Gastroesophageal sphincter (tissue), 4 donors: ENCODE results near the gene NOTUM. TPM values are rescaled to one million over a fixed set of nuclear protein-coding genes. Genes with fewer than 3 reads are reported as not detected.

Source experiments
- ATAC-seq: fragments of 150-250 bp; one replicate; pipeline ENCODE4 v1.9.1; 2016; ENCODE audit warnings: mild to moderate bottlenecking, moderate library complexity
- H3K27ac ChIP-seq, 4 donors: fragments of 200-600 bp; sonication (generic) in 3 of 4; 1 replicate in 3 of 4; 2 replicates in 1 of 4; pipeline ENCODE4 v1.5.1; 2016 to 2019
- H3K27me3 ChIP-seq: fragments of 200-600 bp; sonication (generic); one replicate; pipeline ENCODE4 v1.5.1; 2019
- H3K36me3 ChIP-seq, 2 donors: fragments of 200-600 bp; sonication (generic); one replicate each; pipeline ENCODE4 v1.5.1; 2019; ENCODE audit warnings: control low read depth in 1 of 2
- H3K4me1 ChIP-seq, 3 donors: fragments of 200-600 bp; sonication (generic); 1 replicate in 2 of 3; 2 replicates in 1 of 3; pipeline ENCODE4 v1.5.1; 2016 to 2019; ENCODE audit warnings: control low read depth in 2 of 3
- H3K4me3 ChIP-seq, 2 donors: fragments of 200-600 bp; sonication (generic); one replicate each; pipeline ENCODE4 v1.5.1; 2019; ENCODE audit warnings: mild to moderate bottlenecking in 1 of 2, moderate library complexity in 1 of 2
- H3K9me3 ChIP-seq, 3 donors: fragments of 200-600 bp; sonication (generic); one replicate each; pipeline ENCODE4 v1.5.1; 2017 to 2019; ENCODE audit warnings: control low read depth in 2 of 3
- CTCF ChIP-seq, 4 experiments: fragments of 200-600 bp in 2 of 4; fragments of 450-650 bp in 2 of 4; sonication (generic) in 1 of 4; IDR thresholded peaks; one replicate each; pipeline ENCODE4 v1.5.1; 2017 to 2019; ENCODE audit warnings: antibody characterized with exemption in 4 of 4, mild to moderate bottlenecking in 2 of 4, moderate library complexity in 2 of 4
- EP300 ChIP-seq: sonication (generic); formaldehyde crosslinking; IDR thresholded peaks from one replicate; pipeline ENCODE4 v1.6.1; 2017; ENCODE audit warnings: antibody characterized with exemption, mild to moderate bottlenecking
- POLR2A ChIP-seq, 2 donors: fragments of 450-650 bp; IDR thresholded peaks; one replicate each; pipeline ENCODE4 v1.6.1; 2017; ENCODE audit warnings: antibody characterized with exemption in 2 of 2, mild to moderate bottlenecking in 2 of 2, moderate library complexity in 1 of 2
- POLR2AphosphoS5 ChIP-seq: sonication (generic); formaldehyde crosslinking; IDR thresholded peaks from one replicate; pipeline ENCODE4 v1.6.1; 2017; ENCODE audit warnings: antibody characterized with exemption
- WGBS, 2 donors: methylation state at CpG; one replicate each; pipeline ENCODE4 v1.1.5; 2018; ENCODE audit warnings: low coverage in 1 of 2; 5-methylcytosine and 5-hydroxymethylcytosine counted together
- total RNA-seq, 4 donors: library from RNA; depleted of rRNA; stranded (reverse); fragments of >200 nt; gene quantifications; one replicate each; pipeline ENCODE4 v1.1.0, GENCODE V29; 2016

Gene NOTUM
- total RNA-seq, 4 donors from 2014 or later = 0.22 TPM; not detected in 3

GRCh38 chr17:81922566-81923301 lies 38.3 kb downstream of the NOTUM start:
- WGBS, 2 donors = 90 to 94% methylated on average over 9 to 12 of the region's 58 CpGs
- peaks cover 0 to 83% (median 45%) of the 10 kb centered on the region in 3 donors for H3K4me1 ChIP-seq

GRCh38 chr17:81921996-81922565 lies 38.9 kb downstream of the NOTUM start:
- no peak for ATAC-seq
- peak overlapping the region in 1 of 2 donors; percentile 42 for H3K4me3 ChIP-seq

More at GRCh38 chr17:81922566-81923301, 38.3 kb downstream of the NOTUM start:
- ATAC-seq = no peak
- Histone ChIP-seq H3K27ac (peak overlapping the region in 3 of 4 donors; percentile 71 to 99 (median 98)), H3K36me3 (peaks cover 0 to 38% of the 10 kb centered on the region in 2 donors), H3K27me3 (no peaks in the 10 kb centered on the region), H3K9me3 (no peaks in the 10 kb centered on the region), H3K4me3 (peak overlapping the region in 1 of 2 donors; percentile 42)
- no peak for TF ChIP-seq POLR2AphosphoS5
- TF ChIP-seq CTCF (IDR thresholded peaks at IDR 0.05) = no peak
- TF ChIP-seq POLR2A (IDR thresholded peaks at IDR 0.05) = no peak
- no peak for TF ChIP-seq EP300

GRCh38 chr17:81921537-81921862 lies 39.5 kb downstream of the NOTUM start:
- H3K4me1 ChIP-seq = peaks cover 6 to 94% (median 55%) of the 10 kb centered on the region in 3 donors
- no peak overlapping the region for H3K4me3 ChIP-seq
- TF ChIP-seq CTCF (IDR thresholded peaks at IDR 0.05) = no peak
- TF ChIP-seq POLR2A (IDR thresholded peaks at IDR 0.05) = no peak
- no peak for TF ChIP-seq POLR2AphosphoS5
- no peak for TF ChIP-seq EP300
- no peaks in the 10 kb centered on the region for H3K9me3 ChIP-seq
- H3K36me3 ChIP-seq = peaks cover 0 to 38% of the 10 kb centered on the region in 2 donors
- H3K27ac ChIP-seq = no peak overlapping the region
- no peak for ATAC-seq
- no peaks in the 10 kb centered on the region for H3K27me3 ChIP-seq
- WGBS, 2 donors = 76 to 83% methylated on average over 3 of the region's 3 CpGs

More at GRCh38 chr17:81921996-81922565, 38.9 kb downstream of the NOTUM start:
- TF ChIP-seq EP300 (no peak), CTCF (IDR thresholded peaks at IDR 0.05) (no peak), POLR2AphosphoS5 (no peak), POLR2A (IDR thresholded peaks at IDR 0.05) (no peak)
- no peaks in the 10 kb centered on the region for H3K27me3 ChIP-seq
- H3K36me3 ChIP-seq = peaks cover 0 to 38% of the 10 kb centered on the region in 2 donors
- peak overlapping the region in 2 of 4 donors; percentile 71 to 98 for H3K27ac ChIP-seq
- 100% methylated on average over 1 of the region's 23 CpGs; no CpG with 5 or more reads in 1 of the 2 donors for WGBS, 2 donors
- H3K9me3 ChIP-seq = no peaks in the 10 kb centered on the region
- H3K4me1 ChIP-seq = peaks cover 1 to 88% (median 49%) of the 10 kb centered on the region in 3 donors

GRCh38 chr17:81920612-81921536 lies 40.1 kb downstream of the NOTUM start:
- H3K4me3 ChIP-seq = no peak overlapping the region
- peaks cover 0 to 40% of the 10 kb centered on the region in 2 donors for H3K36me3 ChIP-seq
- WGBS, 2 donors = 74 to 78% methylated on average over 12 to 18 of the region's 33 CpGs
- ATAC-seq = no peak
- no peaks in the 10 kb centered on the region for H3K27me3 ChIP-seq
- peak overlapping the region in 1 of 4 donors; percentile 43 for H3K27ac ChIP-seq
- H3K4me1 ChIP-seq = peaks cover 6 to 95% (median 52%) of the 10 kb centered on the region in 3 donors
- TF ChIP-seq CTCF (IDR thresholded peaks at IDR 0.05) (no peak), POLR2A (IDR thresholded peaks at IDR 0.05) (no peak), EP300 (no peak), POLR2AphosphoS5 (no peak)
- no peaks in the 10 kb centered on the region for H3K9me3 ChIP-seq
